Duodenal mucosa (tissue), 2 donors: Measurements from ENCODE around the gene CLDN19.

ENCODE experiments used
- H3K27ac ChIP-seq: one replicate; pipeline ENCODE4 v1.7.0; 2013; ENCODE audit warnings: low read depth, low read length
- H3K27me3 ChIP-seq, 2 donors: one replicate each; pipeline ENCODE4 v1.7.0; 2013; ENCODE audit warnings: low read length in 2 of 2, control low read depth in 1 of 2; ENCODE audit not compliant: insufficient read depth in 2 of 2, control insufficient read depth in 1 of 2
- H3K36me3 ChIP-seq, 2 donors: one replicate each; pipeline ENCODE4 v1.7.0; 2013; ENCODE audit warnings: low read length in 2 of 2, control low read depth in 1 of 2; ENCODE audit not compliant: insufficient read depth in 2 of 2, control insufficient read depth in 1 of 2
- H3K4me1 ChIP-seq, 2 donors: one replicate each; pipeline ENCODE4 v1.7.0; 2013; ENCODE audit warnings: low read length in 2 of 2, control low read depth in 1 of 2; ENCODE audit not compliant: insufficient read depth in 2 of 2, control insufficient read depth in 1 of 2
- H3K4me3 ChIP-seq, 2 donors: one replicate each; pipeline ENCODE4 v1.7.0; 2013; ENCODE audit warnings: low read length in 2 of 2, low read depth in 1 of 2
- H3K9ac ChIP-seq, 2 donors: one replicate each; pipeline ENCODE4 v1.7.0; 2013; ENCODE audit warnings: low read length in 2 of 2, low read depth in 1 of 2
- H3K9me3 ChIP-seq, 2 donors: one replicate each; pipeline ENCODE4 v1.7.0; 2013; ENCODE audit warnings: low read length in 2 of 2, control low read depth in 1 of 2; ENCODE audit not compliant: control insufficient read depth in 1 of 2

CLDN19 gene

DNA sequence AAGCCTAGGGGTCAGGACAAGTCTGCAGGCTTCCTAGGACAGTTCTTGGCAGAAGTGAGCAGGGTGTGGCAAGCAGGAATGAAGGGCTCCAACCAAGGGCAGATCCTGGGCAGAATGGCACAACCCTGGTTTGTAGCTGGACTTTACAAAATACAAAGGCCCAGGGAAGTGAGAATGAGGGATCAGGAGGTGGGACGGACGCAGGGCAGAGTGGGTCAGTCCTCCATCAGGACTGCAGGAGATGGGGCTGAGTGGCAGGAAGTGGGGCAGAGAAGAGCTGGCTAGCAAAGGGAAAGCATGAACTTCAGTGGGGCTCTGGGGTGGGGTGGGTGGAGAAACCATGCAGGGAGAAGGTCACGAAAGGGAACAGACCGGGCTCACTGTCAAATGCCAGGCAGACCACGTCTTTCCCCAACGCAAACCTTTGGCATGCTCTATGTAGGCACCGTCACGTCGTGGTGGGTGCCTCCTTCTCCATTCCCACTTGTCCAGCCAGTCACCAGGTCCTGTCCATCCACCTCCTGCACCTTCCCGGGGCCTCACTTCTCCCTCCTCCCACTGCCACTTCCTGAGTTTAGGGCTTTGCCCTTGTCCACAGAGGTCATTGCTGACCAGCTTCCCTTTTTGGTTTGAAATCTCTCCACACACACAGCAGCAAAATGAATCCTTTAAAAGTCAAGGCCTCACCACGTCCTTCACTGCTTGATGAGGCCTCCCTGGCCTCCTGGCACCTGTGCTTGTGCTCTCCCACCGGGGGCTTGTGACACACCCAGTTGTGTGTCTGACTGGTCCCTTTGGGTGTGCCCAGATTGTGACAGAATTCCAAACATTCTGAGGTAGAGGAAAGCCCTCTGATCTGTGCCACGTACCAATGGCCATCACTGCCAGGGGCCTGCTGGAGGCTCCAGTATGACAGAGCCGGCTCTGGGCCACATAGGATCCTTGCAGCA lies 8.7 kb upstream of the CLDN19 start:
- H3K4me1 ChIP-seq: peaks cover 0 to 6% of the 10 kb centered on the region in 2 donors
- no peaks in the 10 kb centered on the region for H3K9me3 ChIP-seq
- H3K4me3 ChIP-seq: no peak overlapping the region
- no peak overlapping the region for H3K9ac ChIP-seq
- no peak overlapping the region for H3K27ac ChIP-seq
- H3K27me3 ChIP-seq: no peaks in the 10 kb centered on the region
- peaks cover 21 to 47% of the 10 kb centered on the region in 2 donors for H3K36me3 ChIP-seq

DNA sequence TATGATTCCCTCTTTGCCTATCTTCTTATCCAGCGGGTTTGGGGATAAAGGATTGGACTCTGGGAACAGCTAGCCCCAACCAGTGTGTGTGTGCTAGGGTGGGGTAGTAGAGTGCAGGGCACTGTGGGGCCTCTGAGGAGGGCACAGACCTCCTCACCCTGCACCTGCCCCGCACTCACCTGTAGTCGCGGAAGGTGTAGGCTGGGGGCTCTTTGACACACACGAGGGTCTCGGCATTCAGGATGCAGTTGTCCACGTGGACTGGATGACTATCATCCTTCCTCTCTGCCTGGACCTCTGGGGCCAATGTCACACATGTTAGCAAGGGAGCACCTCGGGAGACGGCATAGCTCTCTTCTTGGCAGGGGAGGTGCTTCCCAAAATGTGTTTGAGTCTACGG lies 8.0 kb upstream of the CLDN19 start:
- peaks cover 0 to 2% of the 10 kb centered on the region in 2 donors for H3K4me1 ChIP-seq
- no peak overlapping the region for H3K27ac ChIP-seq
- no peak overlapping the region for H3K4me3 ChIP-seq
- no peaks in the 10 kb centered on the region for H3K9me3 ChIP-seq
- H3K27me3 ChIP-seq: no peaks in the 10 kb centered on the region
- no peak overlapping the region for H3K9ac ChIP-seq
- H3K36me3 ChIP-seq: peaks cover 20 to 43% of the 10 kb centered on the region in 2 donors

DNA sequence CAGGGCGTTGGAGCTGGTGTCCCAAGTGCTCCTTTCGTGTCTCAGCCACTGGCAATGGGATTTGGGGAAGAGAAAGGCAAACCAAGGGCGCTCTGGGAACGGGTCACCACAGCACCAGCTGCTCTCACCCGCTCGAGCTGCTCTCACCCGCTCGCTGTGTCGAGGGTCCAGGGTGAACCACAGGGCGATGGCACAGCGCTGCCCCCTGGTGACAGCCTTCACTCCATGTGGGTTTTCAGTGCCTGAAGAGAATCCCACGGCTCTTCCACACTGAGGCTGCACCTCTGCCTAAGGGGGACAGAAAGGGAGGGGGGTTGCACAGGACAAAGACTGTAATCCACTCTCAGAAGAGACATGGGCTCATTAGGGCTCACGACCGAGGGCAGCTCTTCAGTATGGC lies 7.1 kb upstream of the CLDN19 start:
- H3K9ac ChIP-seq: no peak overlapping the region
- peaks cover 11 to 40% of the 10 kb centered on the region in 2 donors for H3K36me3 ChIP-seq

DNA sequence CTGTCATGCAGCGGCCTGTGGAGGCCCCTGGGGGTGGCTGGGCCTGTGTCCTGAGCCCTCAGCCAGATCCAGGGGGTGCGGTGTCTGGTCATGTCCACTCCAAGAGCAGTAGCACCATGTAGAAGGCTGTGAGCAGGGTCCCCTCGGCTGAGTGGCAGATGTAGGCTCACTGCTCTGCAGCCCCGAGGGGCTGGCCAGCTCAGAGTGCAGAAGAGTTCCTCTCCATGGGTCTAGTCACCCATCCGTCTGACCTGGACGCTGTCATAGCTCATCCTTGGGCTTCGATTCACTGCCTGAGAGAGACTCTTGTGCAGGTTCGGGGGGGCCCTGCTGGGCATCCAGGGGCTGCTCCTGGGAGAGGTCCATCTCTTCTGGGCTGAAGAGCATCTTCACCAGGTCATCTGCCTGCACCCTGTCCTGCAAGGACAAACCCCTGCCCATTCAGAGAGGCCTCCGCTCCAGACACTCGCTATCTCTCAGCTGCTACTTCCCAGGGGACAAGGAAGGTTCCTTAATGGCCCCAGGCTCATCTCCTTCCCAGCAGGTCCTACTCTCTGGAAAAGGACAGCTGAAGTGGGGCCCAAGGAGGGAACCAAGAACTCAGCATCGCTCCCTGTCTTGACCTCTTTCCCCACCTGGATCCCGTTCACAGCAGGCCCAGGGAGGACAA lies 6.5 kb upstream of the CLDN19 start:
- H3K27ac ChIP-seq: no peak overlapping the region
- H3K4me3 ChIP-seq: no peak overlapping the region
- no peak overlapping the region for H3K9ac ChIP-seq
- H3K4me1 ChIP-seq: no peaks in the 10 kb centered on the region
- peaks cover 11 to 34% of the 10 kb centered on the region in 2 donors for H3K36me3 ChIP-seq
- no peaks in the 10 kb centered on the region for H3K27me3 ChIP-seq
- H3K9me3 ChIP-seq: no peaks in the 10 kb centered on the region

More for the DNA sequence above, 7.1 kb upstream of the CLDN19 start:
- H3K9me3 ChIP-seq: no peaks in the 10 kb centered on the region
- H3K27me3 ChIP-seq: no peaks in the 10 kb centered on the region
- no peaks in the 10 kb centered on the region for H3K4me1 ChIP-seq
- no peak overlapping the region for H3K4me3 ChIP-seq
- no peak overlapping the region for H3K27ac ChIP-seq

DNA sequence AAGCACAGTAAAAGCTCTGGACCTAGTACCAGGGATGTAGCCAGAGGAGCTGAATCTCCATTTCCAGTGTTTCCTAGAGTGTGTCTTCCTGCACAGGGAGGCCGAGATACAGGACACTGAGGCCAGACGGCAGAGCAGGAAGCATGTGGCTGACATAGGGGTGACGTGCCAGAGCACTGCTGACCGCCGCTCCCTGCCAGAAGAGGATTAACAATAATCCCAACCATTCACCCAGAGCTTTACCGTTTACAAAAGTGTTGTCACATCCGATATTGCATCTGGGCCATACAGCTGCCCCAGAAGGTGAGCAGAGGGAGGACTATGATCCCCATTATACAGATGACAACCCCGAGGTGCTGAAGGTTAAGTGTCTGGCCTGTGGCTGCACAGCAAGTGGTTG lies 5.8 kb upstream of the CLDN19 start:
- no peaks in the 10 kb centered on the region for H3K4me1 ChIP-seq

DNA sequence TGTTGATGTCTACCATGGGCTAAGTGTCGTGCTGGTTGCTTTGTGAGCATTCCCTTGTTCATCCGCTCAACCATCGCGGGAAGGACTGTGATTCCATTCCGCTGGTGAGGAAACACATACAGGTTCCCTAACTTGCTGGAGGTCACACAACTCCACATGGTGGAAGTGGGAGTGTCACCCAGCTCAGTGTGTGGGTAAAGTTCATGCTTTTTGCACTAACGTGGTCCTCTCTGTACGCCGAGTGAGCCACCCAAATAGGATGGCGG lies 4.0 kb upstream of the CLDN19 start:
- Histone ChIP-seq H3K36me3 (peaks cover 5 to 25% of the 10 kb centered on the region in 2 donors), H3K9me3 (no peaks in the 10 kb centered on the region), H3K4me3 (no peak overlapping the region), H3K27me3 (no peaks in the 10 kb centered on the region), H3K9ac (no peak overlapping the region), H3K4me1 (peaks cover 3 to 5% of the 10 kb centered on the region in 2 donors), H3K27ac (no peak overlapping the region)

More for the DNA sequence above, 5.8 kb upstream of the CLDN19 start:
- Histone ChIP-seq H3K9ac (no peak overlapping the region), H3K27ac (no peak overlapping the region), H3K27me3 (no peaks in the 10 kb centered on the region), H3K9me3 (no peaks in the 10 kb centered on the region), H3K36me3 (peaks cover 11 to 34% of the 10 kb centered on the region in 2 donors), H3K4me3 (no peak overlapping the region)

DNA sequence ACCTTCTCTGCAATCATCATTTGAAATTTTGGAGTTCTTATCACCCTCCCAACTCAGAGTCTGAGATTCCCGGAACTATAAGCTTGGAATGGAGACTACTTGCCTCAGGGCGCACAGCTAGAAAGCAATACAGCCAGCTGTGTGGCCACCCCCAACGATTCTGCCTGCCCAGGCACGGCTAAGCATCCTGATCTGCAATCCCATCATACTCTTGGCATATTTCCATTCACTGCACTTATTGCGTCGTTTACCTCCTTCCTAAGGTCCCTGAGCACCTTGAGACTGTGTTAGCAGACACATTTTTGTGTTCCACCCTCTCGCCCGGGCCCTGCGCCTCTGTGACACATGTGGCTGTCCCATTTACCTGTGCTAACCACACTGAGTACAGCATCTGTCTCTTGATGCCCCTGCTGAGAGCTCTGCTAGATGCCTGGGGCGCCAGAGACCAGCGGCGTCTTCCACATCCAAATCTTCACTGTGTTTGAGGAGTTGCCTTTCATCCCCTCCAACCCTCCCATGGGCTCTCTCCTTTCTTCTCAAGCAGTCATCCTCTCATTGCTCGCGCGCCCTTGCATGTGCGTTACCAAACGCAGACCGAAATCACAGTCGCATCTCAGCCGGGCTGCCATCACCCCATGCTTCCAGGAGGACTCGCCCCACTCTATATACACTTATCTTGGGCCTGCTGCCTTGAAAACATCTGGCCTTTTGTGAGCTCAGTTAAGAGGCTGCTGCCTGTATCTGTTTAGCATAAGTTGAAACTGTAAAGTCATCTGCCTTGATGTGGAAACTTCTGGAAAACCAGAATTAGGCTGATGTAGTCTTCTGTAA lies 3.5 kb upstream of the CLDN19 start:
- Histone ChIP-seq H3K36me3 (peaks cover 5 to 19% of the 10 kb centered on the region in 2 donors), H3K4me3 (no peak overlapping the region), H3K9ac (no peak overlapping the region), H3K9me3 (no peaks in the 10 kb centered on the region), H3K27me3 (no peaks in the 10 kb centered on the region), H3K4me1 (peaks cover 3 to 5% of the 10 kb centered on the region in 2 donors), H3K27ac (no peak overlapping the region)

DNA sequence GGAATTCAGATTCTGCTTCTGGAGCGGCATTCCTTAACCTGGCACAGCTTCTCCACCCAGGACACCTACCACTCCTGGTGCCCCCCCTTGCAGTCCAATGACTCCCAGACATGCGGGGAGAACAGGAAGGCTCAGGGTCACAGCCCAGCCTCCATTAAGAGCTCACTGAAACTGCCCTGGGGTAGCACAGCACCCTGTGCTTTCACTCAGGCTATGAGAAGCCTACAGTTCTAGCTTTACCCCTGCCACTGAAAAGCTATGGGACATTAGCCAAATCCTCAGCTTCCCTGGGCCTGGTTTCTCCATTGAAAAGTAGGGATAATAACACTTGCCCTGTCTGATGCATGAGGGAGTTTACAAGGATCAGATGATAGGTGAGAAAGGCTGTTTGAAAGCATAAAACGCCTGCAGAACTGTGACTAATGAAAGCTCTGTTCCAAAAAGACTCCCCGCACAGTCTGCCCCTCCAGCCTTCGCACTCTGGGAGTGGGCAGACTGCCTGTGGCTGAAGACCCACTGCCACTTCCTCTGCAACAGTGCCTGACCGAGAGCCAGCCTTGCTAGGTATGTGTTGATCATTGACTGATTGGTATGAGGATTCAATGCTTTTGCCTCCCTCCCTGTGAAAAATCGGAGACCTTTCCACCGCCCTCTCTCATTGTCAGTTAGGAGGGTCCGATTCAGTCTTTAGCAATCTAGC lies 2.7 kb upstream of the CLDN19 start:
- Histone ChIP-seq H3K27me3 (no peaks in the 10 kb centered on the region), H3K4me3 (no peak overlapping the region), H3K4me1 (peaks cover 4 to 5% of the 10 kb centered on the region in 2 donors), H3K9me3 (no peaks in the 10 kb centered on the region), H3K9ac (no peak overlapping the region), H3K27ac (no peak overlapping the region), H3K36me3 (peaks cover 5 to 13% of the 10 kb centered on the region in 2 donors)

DNA sequence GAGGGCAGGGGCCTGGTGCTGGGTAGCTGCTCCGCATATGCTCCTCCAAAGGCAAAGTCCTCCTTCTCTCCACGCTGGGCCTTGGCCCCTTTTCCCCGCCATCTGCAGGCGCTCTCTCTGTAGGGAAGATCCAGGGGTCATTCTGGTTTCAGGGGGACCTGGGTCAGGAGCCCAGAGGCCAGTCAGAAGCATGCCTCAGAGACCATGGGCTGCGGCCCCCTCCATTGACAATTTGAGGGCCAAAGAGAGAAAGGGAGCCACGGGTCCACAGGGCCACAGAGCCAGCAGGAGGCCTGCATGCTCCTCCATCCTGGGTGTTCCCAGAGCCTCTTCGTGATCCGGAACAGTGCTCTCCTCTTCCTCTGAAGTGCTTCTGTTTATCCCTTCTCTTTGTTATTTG lies 2.1 kb upstream of the CLDN19 start:
- H3K9ac ChIP-seq: no peak overlapping the region
- H3K27me3 ChIP-seq: no peaks in the 10 kb centered on the region
- H3K4me3 ChIP-seq: no peak overlapping the region
- H3K27ac ChIP-seq: no peak overlapping the region
- H3K4me1 ChIP-seq: peaks cover 5 to 10% of the 10 kb centered on the region in 2 donors
- peaks cover 5 to 10% of the 10 kb centered on the region in 2 donors for H3K36me3 ChIP-seq
- no peaks in the 10 kb centered on the region for H3K9me3 ChIP-seq
